ENCODE results near the gene PILRB.
"Not testable (repeated sequence)": the region's sequence is repeated elsewhere in the genome, so short reads cannot be mapped to it uniquely, and the experiment has no call there.

GRCh38 chr7:100381531-100382233 is 23.8 kb downstream of the PILRB start:
- TF ChIP-seq, protein P1, sequence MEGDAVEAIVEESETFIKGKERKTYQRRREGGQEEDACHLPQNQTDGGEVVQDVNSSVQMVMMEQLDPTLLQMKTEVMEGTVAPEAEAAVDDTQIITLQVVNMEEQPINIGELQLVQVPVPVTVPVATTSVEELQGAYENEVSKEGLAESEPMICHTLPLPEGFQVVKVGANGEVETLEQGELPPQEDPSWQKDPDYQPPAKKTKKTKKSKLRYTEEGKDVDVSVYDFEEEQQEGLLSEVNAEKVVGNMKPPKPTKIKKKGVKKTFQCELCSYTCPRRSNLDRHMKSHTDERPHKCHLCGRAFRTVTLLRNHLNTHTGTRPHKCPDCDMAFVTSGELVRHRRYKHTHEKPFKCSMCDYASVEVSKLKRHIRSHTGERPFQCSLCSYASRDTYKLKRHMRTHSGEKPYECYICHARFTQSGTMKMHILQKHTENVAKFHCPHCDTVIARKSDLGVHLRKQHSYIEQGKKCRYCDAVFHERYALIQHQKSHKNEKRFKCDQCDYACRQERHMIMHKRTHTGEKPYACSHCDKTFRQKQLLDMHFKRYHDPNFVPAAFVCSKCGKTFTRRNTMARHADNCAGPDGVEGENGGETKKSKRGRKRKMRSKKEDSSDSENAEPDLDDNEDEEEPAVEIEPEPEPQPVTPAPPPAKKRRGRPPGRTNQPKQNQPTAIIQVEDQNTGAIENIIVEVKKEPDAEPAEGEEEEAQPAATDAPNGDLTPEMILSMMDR (IDR thresholded peaks at IDR 0.05), result not testable (repeated sequence)
- not testable (repeated sequence) for TF ChIP-seq POLR2A, EP300 (IDR thresholded peaks at IDR 0.05)

Measured in ovary (tissue), 3 donors.